GM12864 (cell line): ENCODE results near the gene TNFAIP8L3.

Source experiments
- DNase-seq: peaks from one replicate; pipeline ENCODE4 v3.0.0-alpha.2; 2011; ENCODE audit warnings: low read depth
- H3K4me3 ChIP-seq: 2 replicates; pipeline ENCODE4 v1.5.1; 2011; ENCODE audit warnings: mild to moderate bottlenecking, low read depth, low read length, control low read depth
- CTCF ChIP-seq: IDR thresholded peaks from 2 replicates; pipeline ENCODE4 v1.5.1; 2011; ENCODE audit warnings: low read depth, mild to moderate bottlenecking, moderate library complexity, low read length, control low read depth, inconsistent platforms; ENCODE audit errors: missing control alignments

TNFAIP8L3 gene

DNA sequence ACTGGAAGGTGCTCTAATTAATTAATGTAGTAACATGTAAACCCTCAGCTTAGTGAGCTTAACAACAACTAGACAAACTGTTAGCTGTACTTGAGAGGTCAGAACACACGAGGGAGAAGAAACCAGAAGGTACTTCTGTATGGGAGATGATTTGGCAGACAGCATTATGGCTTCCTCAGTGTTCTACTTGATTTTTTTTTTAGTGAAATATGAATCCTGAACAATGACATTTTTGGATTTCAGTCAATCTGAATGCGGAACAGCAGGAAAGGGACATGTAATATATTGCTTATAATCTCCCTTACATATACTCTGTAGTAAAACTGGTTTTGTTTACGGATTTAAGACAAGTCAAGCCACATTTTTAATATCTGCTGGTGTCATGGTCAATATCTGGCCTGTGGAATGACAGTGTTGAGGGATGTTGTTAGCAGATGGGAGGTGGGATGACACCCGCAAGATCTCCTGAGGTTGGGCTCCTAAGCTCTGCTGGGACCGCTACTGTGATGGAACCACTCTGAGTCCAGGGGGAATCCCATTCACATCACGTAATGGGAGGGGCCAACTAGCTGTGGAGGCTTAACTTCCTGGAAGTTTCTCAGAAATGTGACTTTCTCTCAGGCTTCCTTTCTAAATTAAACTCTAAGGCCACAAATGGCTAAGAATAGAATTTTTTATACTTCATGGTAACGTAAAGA, 18.7 kb downstream of the TNFAIP8L3 start:
- TF ChIP-seq CTCF, result no peak
- no peak for DNase-seq
- no peak overlapping the region for H3K4me3 ChIP-seq

DNA sequence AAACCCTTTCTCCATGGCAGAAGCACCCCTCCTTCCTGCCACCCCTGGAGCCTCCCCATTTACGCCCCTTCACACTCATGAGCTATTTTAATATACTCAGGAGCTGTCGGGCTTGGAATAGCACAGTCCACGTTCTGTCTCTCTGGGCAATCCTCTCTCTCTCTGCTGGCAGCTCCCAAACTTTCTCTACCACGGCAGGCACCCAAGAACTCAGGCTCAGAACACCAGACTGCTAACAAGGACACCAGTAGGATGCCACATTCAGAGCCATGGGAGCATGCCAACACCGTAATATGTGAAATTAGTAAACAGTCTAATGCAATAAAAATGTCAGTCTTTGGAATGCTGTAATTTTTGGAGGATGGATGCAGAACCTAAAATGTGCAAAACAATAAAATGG, 19.3 kb downstream of the TNFAIP8L3 start:
- no peak for DNase-seq
- no peak for TF ChIP-seq CTCF
- no peak overlapping the region for H3K4me3 ChIP-seq

GRCh38 chr15:51074926-51075325, 19.8 kb downstream of the TNFAIP8L3 start:
- no peak for TF ChIP-seq CTCF
- no peak overlapping the region for H3K4me3 ChIP-seq

DNA sequence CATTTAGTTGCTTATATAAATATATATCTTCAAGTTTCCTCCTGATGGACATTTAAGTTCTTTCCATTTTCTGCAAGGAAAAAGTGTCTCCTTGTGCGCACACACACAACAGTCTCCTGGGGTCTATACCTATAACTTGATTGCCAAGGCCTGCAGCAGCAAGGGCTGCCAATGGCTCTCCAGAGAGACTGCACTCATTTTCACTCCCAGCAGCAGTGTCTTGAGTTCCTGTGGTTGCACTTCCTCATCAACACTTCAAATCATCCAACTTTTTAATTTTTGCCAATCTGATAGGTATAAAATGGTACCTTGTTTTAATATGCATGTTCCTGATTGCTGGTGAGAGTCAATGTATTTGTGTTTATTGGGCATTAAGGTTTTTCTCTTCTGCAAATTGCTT, 23.1 kb downstream of the TNFAIP8L3 start:
- H3K4me3 ChIP-seq, result no peak overlapping the region
- no peak for TF ChIP-seq CTCF
- no peak for DNase-seq

More at GRCh38 chr15:51074926-51075325, 19.8 kb downstream of the TNFAIP8L3 start:
- no peak for DNase-seq

- no peak for DNase-seq
- H3K4me3 ChIP-seq, result no peak overlapping the region
- TF ChIP-seq CTCF, result no peak
These were observed 24.7 kb downstream of the TNFAIP8L3 start for GRCh38 chr15:51069983-51070382.

GRCh38 chr15:51067510-51067909, 27.2 kb downstream of the TNFAIP8L3 start:
- no peak for DNase-seq
- TF ChIP-seq CTCF, result no peak
- H3K4me3 ChIP-seq, result no peak overlapping the region

DNA sequence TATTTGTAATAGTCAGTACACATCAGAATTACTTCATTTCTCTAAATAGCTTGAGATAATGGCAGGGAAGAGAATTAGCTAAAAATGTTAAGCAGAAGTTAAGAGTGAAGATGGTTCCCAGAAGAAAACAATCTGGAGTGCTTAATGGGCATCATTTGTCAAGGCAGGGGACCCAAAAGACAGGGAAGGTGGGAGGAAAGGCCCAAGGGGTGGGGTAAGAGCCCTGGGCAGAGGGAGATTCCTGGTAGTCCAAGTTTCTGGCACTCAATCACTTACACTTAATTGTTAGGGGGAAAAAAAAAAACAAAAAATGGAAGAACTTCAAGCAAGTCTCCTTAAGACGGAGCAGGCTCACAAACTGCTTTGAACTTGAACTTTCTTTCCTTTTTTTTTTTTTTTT, 28.9 kb downstream of the TNFAIP8L3 start:
- no peak for TF ChIP-seq CTCF
- no peak for DNase-seq
- no peak overlapping the region for H3K4me3 ChIP-seq
